NCI-H2227 treated with DMSO at 0.1 percent for 48 hours (cell line): ENCODE data around the gene SPIN2A.
"Not testable (repeated sequence)": the region's sequence is repeated elsewhere in the genome, so short reads cannot be mapped to it uniquely, and the experiment has no call there.

Experiments used
- DNase-seq: peaks from one replicate; lab custom pipeline; 2025; lab: John Stamatoyannopoulos, UW

SPIN2A gene

GRCh38 chrX:57137073-57137472, at the start of gene SPIN2A:
Gene SPIN2A (minus strand): TSS chrX:57137397. CDS start chrX:57136597, 800 bp downstream.
- DNase-seq: peak; percentile 60

GRCh38 chrX:57178605-57179004, 41.4 kb upstream of the SPIN2A start:
- DNase-seq: no peak

- no peak for DNase-seq
These were observed 39.9 kb upstream of the SPIN2A start for GRCh38 chrX:57177070-57177469.

GRCh38 chrX:57172544-57172943, 35.3 kb upstream of the SPIN2A start:
- DNase-seq: no peak

- no peak for DNase-seq
These were observed 19.3 kb upstream of the SPIN2A start for GRCh38 chrX:57156397-57157049.

GRCh38 chrX:57155171-57155570, 18.0 kb upstream of the SPIN2A start:
- no peak for DNase-seq

GRCh38 chrX:57152222-57152621, 15.0 kb upstream of the SPIN2A start:
- DNase-seq: not testable (repeated sequence)

- DNase-seq: no peak
These were observed 1.5 kb upstream of the SPIN2A start for GRCh38 chrX:57138674-57139073.

- DNase-seq: peak; percentile 66
These were observed 304 bp upstream of the SPIN2A start for GRCh38 chrX:57137501-57137900.

GRCh38 chrX:57136589-57136988, 608 bp downstream of the SPIN2A start:
- not testable (repeated sequence) for DNase-seq

GRCh38 chrX:57135287-57135686, 1.9 kb downstream of the SPIN2A start:
- no peak for DNase-seq

GRCh38 chrX:57134702-57135101, 2.5 kb downstream of the SPIN2A start:
- DNase-seq: no peak

- DNase-seq: no peak
These were observed 3.5 kb downstream of the SPIN2A start for GRCh38 chrX:57133706-57134105.

GRCh38 chrX:57133284-57133683, 3.9 kb downstream of the SPIN2A start:
- DNase-seq: not testable (repeated sequence)

- DNase-seq: no peak
These were observed 5.2 kb downstream of the SPIN2A start for GRCh38 chrX:57132046-57132445.

- DNase-seq: no peak
These were observed 15.4 kb downstream of the SPIN2A start for GRCh38 chrX:57121816-57122215.

- DNase-seq: peak; percentile 95
These were observed 15.9 kb downstream of the SPIN2A start, which contains the start of gene SPIN2B for GRCh38 chrX:57121162-57121755. Gene SPIN2B (minus strand): TSS chrX:57121548.

GRCh38 chrX:57120619-57121161, 16.5 kb downstream of the SPIN2A start:
- DNase-seq: not testable (repeated sequence)

GRCh38 chrX:57119416-57119815, 17.8 kb downstream of the SPIN2A start:
- no peak for DNase-seq

- DNase-seq: not testable (repeated sequence)
These were observed 19.6 kb downstream of the SPIN2A start for GRCh38 chrX:57117566-57117965.

GRCh38 chrX:57104921-57105398, 32.2 kb downstream of the SPIN2A start:
- DNase-seq: no peak

GRCh38 chrX:57104406-57104805, 32.8 kb downstream of the SPIN2A start:
- no peak for DNase-seq

GRCh38 chrX:57103489-57103888, 33.7 kb downstream of the SPIN2A start:
- DNase-seq: no peak
